ENCODE measurements around the gene CFAP100. TPM values are rescaled to one million over a fixed set of nuclear protein-coding genes. Genes with fewer than 3 reads are reported as not detected.

CFAP100 gene
- total RNA-seq, 1 donor from 2014 or later = not detected

DNA sequence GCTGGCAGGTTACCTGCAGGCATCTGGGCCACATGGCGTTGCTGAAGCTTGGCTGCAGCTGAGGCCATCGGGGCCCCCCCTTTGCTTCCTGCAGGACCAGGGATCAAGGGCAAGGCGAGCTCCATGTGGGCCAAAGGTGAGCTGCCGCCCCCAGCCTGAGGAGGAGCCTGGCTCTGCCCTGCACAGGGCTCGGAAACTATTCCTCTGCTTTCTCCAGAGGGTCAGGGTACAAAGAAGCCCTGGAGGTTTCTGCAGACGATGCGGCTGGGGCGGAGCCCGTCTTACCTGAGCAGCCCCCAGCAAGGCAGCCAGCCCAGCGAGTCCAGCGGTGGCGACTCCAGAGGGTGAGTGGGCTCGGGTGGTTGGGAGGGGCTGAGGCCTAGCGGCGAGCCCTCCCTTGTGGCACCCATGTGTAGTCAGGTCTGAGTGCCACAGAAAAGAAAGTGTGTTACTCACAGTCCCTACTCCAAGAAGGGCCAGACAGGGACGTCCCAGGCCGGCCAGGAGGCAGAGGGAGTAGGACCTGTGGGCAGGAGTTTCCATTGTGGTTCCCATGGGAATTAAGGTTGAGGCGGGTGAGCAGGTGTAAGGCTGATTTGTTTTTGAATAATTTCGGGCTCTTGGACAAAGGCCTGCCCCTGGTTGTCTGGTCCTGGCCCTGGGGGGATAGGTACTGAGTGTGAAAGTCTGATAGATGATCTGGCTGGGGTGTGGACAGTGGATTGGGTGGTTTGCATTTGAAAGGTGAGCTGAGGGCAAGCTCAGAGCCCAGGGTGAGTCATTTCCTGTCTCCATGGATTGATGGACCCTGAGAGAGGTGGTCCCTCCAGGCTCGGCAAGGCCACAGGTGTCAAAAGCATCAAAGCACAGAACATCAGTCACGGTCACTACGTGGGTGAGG is 25.4 kb downstream of the CFAP100 start:
- no peak for DNase-seq (ENCODE audit: low read depth in 2 of 2)

DNA sequence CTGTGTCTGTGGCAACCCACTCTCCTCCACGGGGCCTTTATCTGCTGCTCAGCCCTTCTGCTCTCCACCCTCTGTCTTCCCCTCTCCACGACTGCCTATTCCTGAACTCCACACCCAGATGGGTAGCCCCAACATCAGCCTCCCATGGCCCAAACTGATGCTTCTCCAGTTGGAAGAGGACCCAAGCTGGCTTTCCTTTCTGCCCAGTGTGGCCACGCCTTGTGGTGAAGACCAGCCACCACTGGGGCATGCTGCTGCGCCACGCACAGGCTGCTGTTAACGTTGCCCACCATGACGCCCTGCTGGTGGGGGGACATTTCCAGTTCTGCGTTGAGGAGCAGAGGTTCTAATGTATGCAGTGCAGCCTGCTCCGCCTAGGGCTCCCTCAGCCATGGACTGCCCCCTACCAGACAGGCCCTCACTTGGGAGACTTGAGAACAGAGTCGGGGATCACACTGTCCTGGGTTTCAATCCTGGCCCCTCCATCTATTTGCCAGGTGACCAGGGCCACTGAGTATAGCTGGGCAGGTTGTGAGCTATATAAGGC is 26.9 kb downstream of the CFAP100 start:
- no peak for DNase-seq (ENCODE audit: low read depth in 2 of 2)

GRCh38 chr3:126422121-126422520 is 27.4 kb downstream of the CFAP100 start:
- no peak for DNase-seq (ENCODE audit: low read depth in 2 of 2)

GRCh38 chr3:126422571-126423091 is 27.9 kb downstream of the CFAP100 start:
- no peak for DNase-seq (ENCODE audit: low read depth in 2 of 2)

DNA sequence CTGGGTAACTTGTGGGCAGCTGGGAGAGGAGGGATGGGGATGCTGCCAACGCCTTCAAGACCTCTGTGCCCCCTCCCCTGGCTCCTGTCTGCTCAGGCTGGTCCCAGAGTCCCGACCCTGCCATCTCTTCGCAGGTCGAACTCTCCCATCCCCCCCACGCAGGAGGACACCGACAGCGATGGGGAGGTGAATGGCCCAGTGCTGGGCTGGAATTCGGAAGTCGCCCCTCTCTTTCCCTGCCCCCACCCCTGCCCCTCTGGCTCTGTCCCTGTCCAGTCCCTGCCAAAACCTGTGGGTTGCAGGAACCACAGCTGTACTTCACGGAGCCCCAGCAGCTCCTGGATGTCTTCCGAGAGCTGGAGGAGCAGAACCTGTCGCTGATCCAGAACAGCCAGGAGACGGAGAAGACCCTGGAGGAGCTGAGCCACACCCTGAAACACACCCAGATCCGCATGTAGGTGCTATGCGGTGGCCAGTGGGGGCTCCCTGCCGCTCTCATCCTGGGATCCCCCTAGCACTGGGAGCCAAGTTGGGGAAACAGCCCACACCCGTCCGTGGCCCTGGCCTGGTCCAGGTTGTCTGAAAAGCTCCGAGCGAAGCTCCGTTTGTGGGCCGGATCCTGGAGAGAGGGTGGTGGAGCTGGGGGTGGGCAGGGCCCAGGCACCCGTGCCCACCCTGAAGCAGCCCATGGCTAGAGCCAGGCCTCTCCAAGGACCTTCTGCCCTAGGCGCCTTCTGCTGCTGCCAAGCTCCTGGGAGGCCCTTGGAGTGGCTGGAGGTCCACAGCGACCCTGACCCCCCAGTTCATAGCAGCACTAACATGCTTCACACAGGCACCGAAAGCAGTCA is 28.7 kb downstream of the CFAP100 start:
- no peak for DNase-seq (ENCODE audit: low read depth in 2 of 2)

GRCh38 chr3:126424039-126424717 is 29.5 kb downstream of the CFAP100 start:
- no peak for DNase-seq (ENCODE audit: low read depth in 2 of 2)

GRCh38 chr3:126424751-126425150 is 30.0 kb downstream of the CFAP100 start:
- no peak for DNase-seq (ENCODE audit: low read depth in 2 of 2)

GRCh38 chr3:126431103-126431534 is 36.4 kb downstream of the CFAP100 start:
- no peak for DNase-seq (ENCODE audit: low read depth in 2 of 2)

DNA sequence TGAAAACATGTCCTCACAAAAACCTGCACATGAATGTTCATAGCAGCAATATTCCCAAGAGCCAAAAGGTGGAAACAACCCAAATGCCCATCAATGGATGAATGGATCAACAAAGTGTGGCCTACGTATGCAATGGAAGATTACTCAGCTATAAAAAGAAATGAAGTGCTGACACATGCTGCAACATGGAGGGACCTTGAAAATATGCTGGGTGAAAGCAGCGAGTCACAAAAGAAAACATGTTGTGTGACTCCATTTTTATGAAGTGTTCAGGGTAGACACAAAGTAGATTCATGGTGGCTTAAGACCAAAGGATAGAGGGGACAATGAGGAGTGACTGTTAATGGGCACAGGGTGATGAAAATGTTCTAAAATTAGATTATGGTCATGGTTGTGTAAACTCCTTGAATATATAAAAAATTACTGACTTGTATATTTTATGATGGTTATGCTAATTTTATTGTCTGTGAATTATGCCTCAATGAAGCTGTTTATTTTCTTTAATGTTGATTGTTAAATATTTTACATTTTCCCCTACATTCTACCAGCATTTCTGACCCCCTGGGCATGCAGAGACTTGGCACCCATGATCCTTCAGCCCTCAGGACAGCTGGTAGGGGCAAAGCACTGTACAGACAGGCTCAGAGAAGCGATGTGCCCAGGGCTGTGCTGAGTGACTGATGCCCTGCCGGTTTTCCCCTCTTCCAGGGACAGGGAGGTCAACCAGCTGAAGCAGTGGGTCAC is 37.8 kb downstream of the CFAP100 start:
- no peak for DNase-seq (ENCODE audit: low read depth in 2 of 2)

GRCh38 chr3:126433105-126433430 is 38.4 kb downstream of the CFAP100 start:
- no peak for DNase-seq (ENCODE audit: low read depth in 2 of 2)

DNA sequence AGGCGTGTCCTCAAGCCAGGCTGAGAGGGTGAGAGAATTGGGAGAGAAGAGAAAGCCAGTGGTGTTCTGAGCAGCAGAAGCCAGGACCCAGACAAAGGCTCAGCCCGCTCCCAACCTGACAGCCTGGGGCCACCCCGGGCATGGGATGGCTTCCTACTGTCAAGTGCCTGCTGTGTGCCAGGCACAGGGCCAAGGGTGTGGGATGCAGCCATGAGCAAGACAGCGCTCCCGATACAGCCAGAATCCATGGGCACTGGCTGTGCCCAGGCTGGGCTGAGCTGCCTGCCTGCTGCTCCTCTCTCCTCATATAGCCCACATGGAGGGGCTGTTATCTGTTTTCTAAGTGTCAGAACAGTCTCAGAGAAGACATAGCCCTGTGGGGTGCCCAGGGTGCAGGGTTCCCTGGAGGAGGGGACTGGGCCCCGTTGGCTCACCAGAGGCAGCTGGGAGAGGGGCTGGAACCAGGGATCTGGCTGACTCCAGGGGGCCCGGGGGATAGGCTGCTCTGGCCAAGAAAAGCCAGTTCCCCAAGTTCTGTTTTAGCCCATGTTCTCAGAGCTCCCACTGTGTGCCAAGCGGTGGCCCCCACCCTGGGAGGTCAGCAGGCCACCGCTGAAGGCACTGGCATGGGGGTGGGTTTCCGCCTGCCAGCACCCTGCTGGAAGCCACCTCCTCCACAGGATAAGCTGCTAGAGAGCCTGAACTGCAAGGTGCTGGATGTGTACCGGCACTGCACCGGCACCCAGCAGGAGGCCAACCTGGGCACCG is 39.0 kb downstream of the CFAP100 start:
- no peak for DNase-seq (ENCODE audit: low read depth in 2 of 2)

GRCh38 chr3:126434264-126434590 is 39.5 kb downstream of the CFAP100 start:
- DNase-seq (ENCODE audit: low read depth in 2 of 2) = no peak

DNA sequence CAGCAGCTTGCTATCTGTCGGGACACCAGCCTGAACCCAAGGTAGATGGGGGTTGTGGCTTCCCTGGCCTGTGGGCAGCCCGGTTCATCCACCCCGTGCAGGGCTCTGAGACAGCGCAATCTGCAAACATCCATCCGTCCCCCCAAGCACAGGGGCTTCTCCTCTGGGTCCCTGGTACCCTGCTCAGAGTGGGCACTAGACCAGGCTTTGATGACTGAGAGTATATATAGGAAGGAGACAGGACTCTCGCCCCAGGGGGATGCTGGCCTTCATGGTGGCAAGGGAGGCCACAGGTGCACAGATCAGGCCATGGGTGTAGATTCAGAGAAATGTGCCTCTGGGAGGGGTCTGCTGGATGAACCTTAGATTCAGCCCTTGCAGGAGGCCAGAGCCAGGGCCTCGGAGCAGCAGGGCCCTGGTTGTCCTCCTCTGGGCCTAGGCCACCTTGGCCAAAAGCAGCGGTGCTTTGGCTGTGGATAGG is 40.3 kb downstream of the CFAP100 start:
- no peak for DNase-seq (ENCODE audit: low read depth in 2 of 2)

- DNase-seq (ENCODE audit: low read depth in 2 of 2) = no peak
Measured at GRCh38 chr3:126435456-126436315, 41.0 kb downstream of the CFAP100 start.

DNA sequence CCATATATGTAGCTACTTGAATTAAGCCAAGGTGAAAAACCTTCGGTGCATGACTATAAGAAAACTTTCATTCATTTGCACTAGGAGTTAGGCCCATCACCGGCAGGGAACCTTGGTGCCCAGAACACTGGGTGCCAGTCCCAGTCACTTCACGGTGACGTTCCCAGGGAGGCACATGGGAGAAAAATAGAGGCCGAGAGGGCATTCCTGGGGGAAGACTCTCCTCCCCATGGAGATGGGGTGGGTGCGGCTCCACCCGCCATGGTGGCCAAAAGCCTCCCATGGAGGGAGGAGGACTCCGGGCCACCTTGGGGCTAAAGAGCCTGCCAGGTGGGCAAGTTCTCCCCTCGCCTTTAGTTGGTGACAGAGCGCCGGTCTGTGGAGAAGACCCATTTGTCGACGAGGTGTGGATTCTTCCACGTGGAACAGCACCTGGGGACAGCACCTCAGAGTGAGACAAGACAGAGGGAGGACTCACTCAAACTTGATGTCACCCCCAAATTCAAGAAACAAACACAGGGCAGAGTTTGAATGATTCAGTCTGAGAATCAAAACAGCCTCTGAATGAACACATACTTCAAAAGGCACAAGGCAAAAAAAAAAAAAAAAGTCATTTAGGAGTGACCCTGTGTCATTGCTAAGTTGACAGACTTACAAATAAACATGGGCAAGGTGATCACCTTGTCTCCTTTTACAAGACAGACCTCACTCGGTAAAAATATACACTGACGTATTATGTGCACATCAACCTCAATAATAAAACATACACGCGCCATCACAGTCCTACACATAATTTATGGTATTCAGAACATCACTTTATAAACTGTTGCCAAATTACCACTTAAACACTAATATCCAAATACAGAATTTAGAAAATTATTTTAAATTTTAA is 42.4 kb downstream of the CFAP100 start:
- DNase-seq (ENCODE audit: low read depth in 2 of 2) = no peak

DNA sequence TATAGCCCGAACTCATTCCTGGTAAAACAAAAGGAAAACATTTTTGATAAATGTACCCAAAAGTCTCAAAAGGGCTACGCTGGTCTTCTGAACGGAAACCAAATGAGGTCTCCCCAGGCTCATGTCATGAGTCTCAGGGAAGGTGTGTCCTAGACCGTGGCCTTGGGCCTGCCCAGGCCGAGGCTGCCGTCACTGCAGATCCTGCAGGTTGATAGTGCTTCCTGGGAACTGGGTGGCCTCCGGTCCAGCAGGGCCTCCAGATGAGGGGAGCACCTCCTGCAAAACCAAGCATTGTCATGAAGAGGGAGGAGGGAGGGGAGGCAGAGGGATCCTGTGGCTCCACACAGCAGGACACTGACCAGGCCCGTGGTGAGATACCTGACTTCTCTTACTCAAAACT is 43.5 kb downstream of the CFAP100 start:
- no peak for DNase-seq (ENCODE audit: low read depth in 2 of 2)

DNA sequence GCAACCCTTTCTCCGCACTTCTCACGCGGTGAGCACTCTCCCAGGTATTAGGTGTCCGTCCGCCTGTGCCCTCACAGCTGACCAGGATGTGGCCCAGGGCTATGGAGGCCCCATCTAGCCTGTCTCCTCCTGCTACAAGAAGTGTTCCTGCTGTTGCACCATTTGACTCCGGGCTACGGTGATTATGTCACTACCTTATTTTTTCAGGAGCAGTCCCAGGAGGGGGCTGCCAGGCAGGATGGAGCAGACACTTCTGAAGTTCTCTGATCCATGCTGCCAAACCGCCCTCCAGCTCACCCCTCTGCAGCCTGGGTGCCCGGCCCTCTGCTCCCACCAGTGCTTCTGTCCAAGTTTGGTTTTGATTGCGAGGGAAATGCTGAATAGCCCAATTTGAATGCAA is 44.0 kb downstream of the CFAP100 start:
- no peak for DNase-seq (ENCODE audit: low read depth in 2 of 2)

DNA sequence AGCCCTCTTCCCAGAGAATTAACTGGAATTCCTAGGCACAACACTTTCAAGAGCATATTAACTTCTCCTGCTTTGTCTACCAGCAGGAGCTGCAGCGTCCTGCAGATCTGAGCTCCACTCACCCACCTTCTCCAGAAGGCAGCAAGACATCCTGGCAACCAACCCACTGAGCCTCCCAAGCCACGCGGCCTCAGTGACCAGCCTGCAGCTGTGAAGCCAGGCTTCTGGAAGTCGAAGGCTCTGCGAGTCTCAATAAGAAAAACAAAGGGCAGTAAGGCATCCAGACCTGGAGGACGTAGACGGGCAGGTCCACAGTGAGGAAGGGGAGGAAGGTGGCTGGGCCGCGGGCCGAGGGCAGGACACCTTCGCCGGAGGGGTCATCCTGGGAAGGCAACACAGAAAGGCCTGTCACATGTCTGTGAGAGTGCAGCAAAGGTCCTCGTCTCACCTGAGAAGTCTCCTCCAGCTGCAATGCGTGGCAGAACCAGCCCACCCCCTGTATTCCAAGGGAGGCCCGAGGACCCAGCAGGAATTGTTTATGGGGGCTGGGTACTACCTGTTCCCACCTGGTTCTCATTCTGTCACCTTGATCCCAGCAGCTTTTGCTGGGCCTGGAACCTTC is 44.7 kb downstream of the CFAP100 start:
- no peak for DNase-seq (ENCODE audit: low read depth in 2 of 2)
